Skeletal muscle tissue (tissue), 4 donors: ENCODE measurements around the gene FRMD4A. TPM values are rescaled to one million over a fixed set of nuclear protein-coding genes. Genes with fewer than 3 reads are reported as not detected.
"Not testable (repeated sequence)": the region's sequence is repeated elsewhere in the genome, so short reads cannot be mapped to it uniquely, and the experiment has no call there.

Source experiments
- H3K27ac ChIP-seq: one replicate; pipeline ENCODE4 v1.7.0; 2013; ENCODE audit warnings: mild to moderate bottlenecking, low read depth, low read length, inconsistent platforms
- H3K27me3 ChIP-seq, 3 donors: one replicate each; pipeline ENCODE4 v1.7.0; 2013; ENCODE audit warnings: low read length in 3 of 3; ENCODE audit not compliant: control insufficient read depth in 3 of 3, insufficient read depth in 3 of 3
- H3K36me3 ChIP-seq, 3 donors: one replicate each; pipeline ENCODE4 v1.7.0; 2013; ENCODE audit warnings: low read length in 3 of 3; ENCODE audit not compliant: control insufficient read depth in 3 of 3, insufficient read depth in 3 of 3
- H3K4me1 ChIP-seq, 3 donors: one replicate each; pipeline ENCODE4 v1.7.0; 2013; ENCODE audit warnings: low read length in 3 of 3, mild to moderate bottlenecking in 3 of 3; ENCODE audit not compliant: control insufficient read depth in 3 of 3, insufficient read depth in 3 of 3
- H3K4me3 ChIP-seq, 3 donors: one replicate each; pipeline ENCODE4 v1.7.0; 2013; ENCODE audit warnings: low read length in 3 of 3
- H3K9ac ChIP-seq, 3 donors: one replicate each; pipeline ENCODE4 v1.7.0; 2013; ENCODE audit warnings: low read length in 3 of 3, mild to moderate bottlenecking in 3 of 3, moderate library complexity in 2 of 3, low read depth in 1 of 3
- H3K9me3 ChIP-seq, 3 donors: one replicate each; pipeline ENCODE4 v1.7.0; 2013; ENCODE audit warnings: low read length in 3 of 3; ENCODE audit not compliant: control insufficient read depth in 3 of 3
- total RNA-seq: library from RNA; depleted of rRNA; stranded (reverse); fragments of >200 nt; gene quantifications from one replicate; pipeline ENCODE4 v1.2.3, GENCODE V29; 2014
- donor health status: Osteomylitis.

The FRMD4A gene
- total RNA-seq, 1 donor from 2014 or later, result 19.3 TPM

- Histone ChIP-seq H3K27me3 (no peaks in the 10 kb centered on the region), H3K36me3 (no peaks in the 10 kb centered on the region), H3K4me3 (no peak overlapping the region), H3K9me3 (no peaks in the 10 kb centered on the region), H3K9ac (no peak overlapping the region), H3K4me1 (peaks cover 16 to 25% (median 23%) of the 10 kb centered on the region in 3 donors), H3K27ac (no peak overlapping the region)
Observed at GRCh38 chr10:13721486-13721885, 609.2 kb downstream of the FRMD4A start.

GRCh38 chr10:13720699-13721098 lies 610.0 kb downstream of the FRMD4A start:
- no peaks in the 10 kb centered on the region for H3K27me3 ChIP-seq
- no peak overlapping the region for H3K27ac ChIP-seq
- peaks cover 16 to 25% (median 23%) of the 10 kb centered on the region in 3 donors for H3K4me1 ChIP-seq
- H3K4me3 ChIP-seq, result no peak overlapping the region
- no peaks in the 10 kb centered on the region for H3K36me3 ChIP-seq
- H3K9ac ChIP-seq, result no peak overlapping the region
- no peaks in the 10 kb centered on the region for H3K9me3 ChIP-seq

GRCh38 chr10:13719425-13719824 lies 611.3 kb downstream of the FRMD4A start:
- Histone ChIP-seq H3K27me3 (no peaks in the 10 kb centered on the region), H3K4me3 (no peak overlapping the region), H3K4me1 (peaks cover 13 to 20% (median 18%) of the 10 kb centered on the region in 3 donors), H3K27ac (peak overlapping the region; percentile 43), H3K9me3 (no peaks in the 10 kb centered on the region), H3K36me3 (no peaks in the 10 kb centered on the region), H3K9ac (no peak overlapping the region)

- no peaks in the 10 kb centered on the region for H3K9me3 ChIP-seq
- H3K4me3 ChIP-seq, result peak overlapping the region in 2 of 3 donors; percentile 41 to 74
- H3K9ac ChIP-seq, result no peak overlapping the region
- H3K27me3 ChIP-seq, result no peaks in the 10 kb centered on the region
- H3K36me3 ChIP-seq, result no peaks in the 10 kb centered on the region
- peaks cover 12 to 19% (median 17%) of the 10 kb centered on the region in 3 donors for H3K4me1 ChIP-seq
- peak overlapping the region; percentile 43 for H3K27ac ChIP-seq
Observed at GRCh38 chr10:13718820-13719219, 611.9 kb downstream of the FRMD4A start.

- Histone ChIP-seq H3K4me1 (peaks cover 12 to 19% (median 17%) of the 10 kb centered on the region in 3 donors), H3K27me3 (no peaks in the 10 kb centered on the region), H3K9me3 (no peaks in the 10 kb centered on the region), H3K36me3 (no peaks in the 10 kb centered on the region), H3K4me3 (peak overlapping the region; percentile 41 to 82 (median 74)), H3K9ac (peak overlapping the region; percentile 46 to 79 (median 65)), H3K27ac (peak overlapping the region; percentile 43)
Observed at GRCh38 chr10:13717936-13718772, 612.6 kb downstream of the FRMD4A start.

GRCh38 chr10:13717571-13717935 lies 613.2 kb downstream of the FRMD4A start:
- Histone ChIP-seq H3K27me3 (no peaks in the 10 kb centered on the region), H3K9ac (peak overlapping the region; percentile 46 to 79 (median 65)), H3K36me3 (no peaks in the 10 kb centered on the region), H3K9me3 (no peaks in the 10 kb centered on the region), H3K4me3 (peak overlapping the region; percentile 41 to 82 (median 74)), H3K27ac (peak overlapping the region; percentile 43), H3K4me1 (peaks cover 12 to 22% (median 19%) of the 10 kb centered on the region in 3 donors)

- H3K9ac ChIP-seq, result no peak overlapping the region
- H3K36me3 ChIP-seq, result no peaks in the 10 kb centered on the region
- no peaks in the 10 kb centered on the region for H3K27me3 ChIP-seq
- H3K27ac ChIP-seq, result no peak overlapping the region
- no peaks in the 10 kb centered on the region for H3K9me3 ChIP-seq
- no peak overlapping the region for H3K4me3 ChIP-seq
- peaks cover 12 to 26% (median 20%) of the 10 kb centered on the region in 3 donors for H3K4me1 ChIP-seq
Observed at GRCh38 chr10:13716081-13717071, 614.3 kb downstream of the FRMD4A start.

GRCh38 chr10:13715596-13715995 lies 615.1 kb downstream of the FRMD4A start:
- not testable (repeated sequence) for H3K27me3 ChIP-seq, H3K27ac ChIP-seq, H3K36me3 ChIP-seq, H3K9ac ChIP-seq, H3K4me3 ChIP-seq, H3K9me3 ChIP-seq
- peaks cover 12 to 26% (median 20%) of the 10 kb centered on the region in 3 donors for H3K4me1 ChIP-seq

- no peak overlapping the region for H3K27ac ChIP-seq
- H3K36me3 ChIP-seq, result no peaks in the 10 kb centered on the region
- H3K4me3 ChIP-seq, result no peak overlapping the region
- peaks cover 12 to 29% (median 20%) of the 10 kb centered on the region in 3 donors for H3K4me1 ChIP-seq
- H3K9ac ChIP-seq, result no peak overlapping the region
- H3K9me3 ChIP-seq, result no peaks in the 10 kb centered on the region
- no peaks in the 10 kb centered on the region for H3K27me3 ChIP-seq
Observed at GRCh38 chr10:13715100-13715499, 615.6 kb downstream of the FRMD4A start.
